Breast epithelium (tissue), 3 donors: ENCODE measurements around the gene PITPNM3.

Experiments
- POLR2A ChIP-seq: fragments of 450-650 bp; IDR thresholded peaks from one replicate; pipeline ENCODE4 v1.6.1; 2016; ENCODE audit warnings: antibody characterized with exemption, mild to moderate bottlenecking, moderate library complexity
- POLR2AphosphoS5 ChIP-seq, 3 donors: sonication (generic); formaldehyde crosslinking; IDR thresholded peaks; one replicate each; pipeline ENCODE4 v1.6.1; 2017; ENCODE audit warnings: antibody characterized with exemption in 3 of 3
- TF ChIP-seq, protein P1 (sequence below), 3 donors: fragments of 450-650 bp; IDR thresholded peaks; one replicate each; pipeline ENCODE4 v1.5.1; 2016 to 2017; ENCODE audit warnings: antibody characterized with exemption in 3 of 3, mild to moderate bottlenecking in 3 of 3, moderate library complexity in 3 of 3

GRCh38 chr17:6480303-6480675 is 76.1 kb downstream of the PITPNM3 start:
- TF ChIP-seq, protein P1, sequence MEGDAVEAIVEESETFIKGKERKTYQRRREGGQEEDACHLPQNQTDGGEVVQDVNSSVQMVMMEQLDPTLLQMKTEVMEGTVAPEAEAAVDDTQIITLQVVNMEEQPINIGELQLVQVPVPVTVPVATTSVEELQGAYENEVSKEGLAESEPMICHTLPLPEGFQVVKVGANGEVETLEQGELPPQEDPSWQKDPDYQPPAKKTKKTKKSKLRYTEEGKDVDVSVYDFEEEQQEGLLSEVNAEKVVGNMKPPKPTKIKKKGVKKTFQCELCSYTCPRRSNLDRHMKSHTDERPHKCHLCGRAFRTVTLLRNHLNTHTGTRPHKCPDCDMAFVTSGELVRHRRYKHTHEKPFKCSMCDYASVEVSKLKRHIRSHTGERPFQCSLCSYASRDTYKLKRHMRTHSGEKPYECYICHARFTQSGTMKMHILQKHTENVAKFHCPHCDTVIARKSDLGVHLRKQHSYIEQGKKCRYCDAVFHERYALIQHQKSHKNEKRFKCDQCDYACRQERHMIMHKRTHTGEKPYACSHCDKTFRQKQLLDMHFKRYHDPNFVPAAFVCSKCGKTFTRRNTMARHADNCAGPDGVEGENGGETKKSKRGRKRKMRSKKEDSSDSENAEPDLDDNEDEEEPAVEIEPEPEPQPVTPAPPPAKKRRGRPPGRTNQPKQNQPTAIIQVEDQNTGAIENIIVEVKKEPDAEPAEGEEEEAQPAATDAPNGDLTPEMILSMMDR (IDR thresholded peaks at IDR 0.05): no peak
- TF ChIP-seq POLR2A (no peak), POLR2AphosphoS5 (IDR thresholded peaks at IDR 0.05) (no peak)
